Lower lobe of right lung (tissue), 2 donors: Measurements from ENCODE around the gene HBS1L. TPM values are rescaled to one million over a fixed set of nuclear protein-coding genes. Genes with fewer than 3 reads are reported as not detected.

Experiments used
- ATAC-seq, 2 donors: fragments of 200-7000 bp; cut with Tn5 transposase; one replicate each; pipeline ENCODE4 v1.9.1; 2020 to 2022; ENCODE audit warnings: mild to moderate bottlenecking in 2 of 2, moderate library complexity in 2 of 2
- DNase-seq: peaks from one replicate; pipeline ENCODE4 v3.0.0-alpha.2; 2020
- H3K27ac ChIP-seq: fragments of 200-600 bp; one replicate; pipeline ENCODE4 v1.8.0; 2022
- H3K27me3 ChIP-seq: fragments of 200-600 bp; one replicate; pipeline ENCODE4 v1.8.0; 2022; ENCODE audit warnings: low read depth
- H3K36me3 ChIP-seq: fragments of 200-600 bp; one replicate; pipeline ENCODE4 v1.8.0; 2022; ENCODE audit warnings: mild to moderate bottlenecking
- H3K4me1 ChIP-seq: fragments of 200-600 bp; one replicate; pipeline ENCODE4 v1.8.0; 2022
- H3K4me3 ChIP-seq: fragments of 200-600 bp; one replicate; pipeline ENCODE4 v1.8.0; 2022; ENCODE audit warnings: mild to moderate bottlenecking
- H3K9me3 ChIP-seq: fragments of 200-600 bp; one replicate; pipeline ENCODE4 v1.8.0; 2022
- intact Hi-C: fragments of 100-400 bp; cut with DNase I; formaldehyde crosslinking; loops from one replicate; pipeline ENCODE4 v1.11.0; 2022
- total RNA-seq: library from RNA; stranded (reverse); fragmentation: NEBNext Ultra II Directional; extraction: Animal tissue kit (Norgen Biotek cat#: 25700); gene quantifications from one replicate; pipeline ENCODE4 v1.2.1, GENCODE V29; 2021
- TF ChIP-seq, protein P1 (sequence below): fragments of 200-600 bp; IDR thresholded peaks from one replicate; pipeline ENCODE4 v1.8.0; 2022; ENCODE audit warnings: antibody characterized with exemption, mild to moderate bottlenecking
- donor health status: DM: no; HTN: yes; CAD: no; lungs with severe emphysema.

HBS1L gene
- total RNA-seq, 1 donor from 2014 or later, result 51.3 TPM

DNA sequence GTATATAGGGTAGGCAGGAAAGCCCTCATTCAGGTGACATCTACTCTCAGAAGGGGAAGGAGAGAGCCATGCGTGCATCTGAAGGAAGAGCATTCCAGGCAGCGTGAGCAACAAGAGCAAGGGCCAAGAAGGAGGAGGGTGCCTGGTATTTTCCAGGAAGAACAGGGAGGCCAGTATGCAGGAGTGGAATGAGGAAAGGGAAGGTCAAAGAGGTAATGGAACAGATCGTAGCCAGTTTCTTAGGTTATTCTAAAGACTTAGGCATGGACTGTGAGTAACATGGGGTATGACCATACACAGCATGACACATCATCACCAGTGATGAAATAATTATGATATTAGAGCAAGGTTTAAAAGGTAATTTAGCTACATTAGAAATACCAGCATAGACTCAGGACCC, 128.8 kb downstream of the HBS1L start:
- no peaks in the 10 kb centered on the region for H3K36me3 ChIP-seq
- intact Hi-C loops, result no loop called here
- DNase-seq, result no peak
- H3K9me3 ChIP-seq, result no peaks in the 10 kb centered on the region
- TF ChIP-seq, protein P1, sequence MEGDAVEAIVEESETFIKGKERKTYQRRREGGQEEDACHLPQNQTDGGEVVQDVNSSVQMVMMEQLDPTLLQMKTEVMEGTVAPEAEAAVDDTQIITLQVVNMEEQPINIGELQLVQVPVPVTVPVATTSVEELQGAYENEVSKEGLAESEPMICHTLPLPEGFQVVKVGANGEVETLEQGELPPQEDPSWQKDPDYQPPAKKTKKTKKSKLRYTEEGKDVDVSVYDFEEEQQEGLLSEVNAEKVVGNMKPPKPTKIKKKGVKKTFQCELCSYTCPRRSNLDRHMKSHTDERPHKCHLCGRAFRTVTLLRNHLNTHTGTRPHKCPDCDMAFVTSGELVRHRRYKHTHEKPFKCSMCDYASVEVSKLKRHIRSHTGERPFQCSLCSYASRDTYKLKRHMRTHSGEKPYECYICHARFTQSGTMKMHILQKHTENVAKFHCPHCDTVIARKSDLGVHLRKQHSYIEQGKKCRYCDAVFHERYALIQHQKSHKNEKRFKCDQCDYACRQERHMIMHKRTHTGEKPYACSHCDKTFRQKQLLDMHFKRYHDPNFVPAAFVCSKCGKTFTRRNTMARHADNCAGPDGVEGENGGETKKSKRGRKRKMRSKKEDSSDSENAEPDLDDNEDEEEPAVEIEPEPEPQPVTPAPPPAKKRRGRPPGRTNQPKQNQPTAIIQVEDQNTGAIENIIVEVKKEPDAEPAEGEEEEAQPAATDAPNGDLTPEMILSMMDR, result no peak
- H3K27me3 ChIP-seq, result no peaks in the 10 kb centered on the region
- no peak overlapping the region for H3K27ac ChIP-seq
- H3K4me1 ChIP-seq, result no peaks in the 10 kb centered on the region
- H3K4me3 ChIP-seq, result no peak overlapping the region
- no peak for ATAC-seq

GRCh38 chr6:134921721-134922261, 132.8 kb downstream of the HBS1L start:
- Histone ChIP-seq H3K27ac (no peak overlapping the region), H3K36me3 (no peaks in the 10 kb centered on the region), H3K9me3 (no peaks in the 10 kb centered on the region), H3K4me3 (no peak overlapping the region), H3K27me3 (no peaks in the 10 kb centered on the region), H3K4me1 (no peaks in the 10 kb centered on the region)
- intact Hi-C loops, result no loop called here
- no peak for ATAC-seq
- no peak for DNase-seq
- TF ChIP-seq, protein P1, result no peak

GRCh38 chr6:134921276-134921675, 133.3 kb downstream of the HBS1L start:
- intact Hi-C loops, result no loop called here
- no peaks in the 10 kb centered on the region for H3K9me3 ChIP-seq
- ATAC-seq (no peak), DNase-seq (no peak)
- no peaks in the 10 kb centered on the region for H3K36me3 ChIP-seq
- H3K4me1 ChIP-seq, result no peaks in the 10 kb centered on the region
- H3K27me3 ChIP-seq, result no peaks in the 10 kb centered on the region
- TF ChIP-seq, protein P1, result no peak
- no peak overlapping the region for H3K4me3 ChIP-seq
- no peak overlapping the region for H3K27ac ChIP-seq

DNA sequence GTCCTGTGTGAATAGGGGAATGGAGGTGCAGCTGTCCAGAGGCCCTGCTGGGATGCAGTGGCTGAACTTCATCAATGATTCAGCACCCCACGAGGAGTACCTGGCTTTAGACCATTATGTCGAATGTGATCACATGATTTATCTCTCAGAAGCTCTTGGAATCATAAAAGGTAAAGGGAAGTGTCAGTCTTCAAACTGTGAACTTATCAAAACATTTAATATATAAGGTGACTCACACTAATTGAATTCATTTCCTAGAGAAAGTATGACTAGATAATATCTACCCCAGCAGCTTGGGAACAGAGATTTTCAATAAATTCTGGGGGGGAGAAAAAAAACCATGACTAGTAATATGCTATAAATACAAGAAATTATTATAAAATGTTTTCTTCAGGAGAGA, 134.2 kb downstream of the HBS1L start:
- Histone ChIP-seq H3K27ac (no peak overlapping the region), H3K4me3 (no peak overlapping the region), H3K27me3 (no peaks in the 10 kb centered on the region), H3K4me1 (no peaks in the 10 kb centered on the region), H3K36me3 (no peaks in the 10 kb centered on the region), H3K9me3 (no peaks in the 10 kb centered on the region)
- TF ChIP-seq, protein P1, result no peak
- intact Hi-C loops, result no loop called here
- ATAC-seq (no peak), DNase-seq (no peak)

DNA sequence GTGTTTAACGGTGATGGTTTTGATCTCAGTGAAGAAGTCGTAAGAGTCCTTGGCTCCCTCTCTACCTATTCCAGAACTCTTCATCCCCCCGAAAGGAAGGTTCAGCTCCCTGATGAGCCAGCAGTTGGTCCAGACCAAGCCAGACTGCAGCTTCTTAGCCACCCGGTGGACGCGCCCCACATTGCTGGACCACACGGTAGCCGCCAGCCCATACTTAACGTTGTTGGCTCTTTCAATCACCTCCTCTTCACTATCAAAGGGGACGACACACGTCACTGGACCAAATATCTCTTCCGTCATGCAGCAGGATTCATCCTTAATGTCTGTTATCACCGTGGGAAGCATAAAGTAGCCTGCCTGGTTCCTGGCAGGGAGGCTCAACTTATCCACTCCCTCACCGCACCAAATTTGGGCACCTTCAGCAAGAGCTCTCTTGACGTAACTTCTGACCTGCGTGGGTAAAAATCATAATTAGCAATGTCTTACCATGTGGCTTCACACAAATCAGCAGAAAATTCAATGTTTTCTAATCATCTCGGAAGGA, 136.1 kb downstream of the HBS1L start:
- H3K4me3 ChIP-seq, result no peak overlapping the region
- H3K27ac ChIP-seq, result no peak overlapping the region
- H3K27me3 ChIP-seq, result no peaks in the 10 kb centered on the region
- no peaks in the 10 kb centered on the region for H3K36me3 ChIP-seq
- intact Hi-C loops, result no loop called here
- DNase-seq, result no peak
- TF ChIP-seq, protein P1, result no peak
- no peaks in the 10 kb centered on the region for H3K9me3 ChIP-seq
- no peak for ATAC-seq
- no peaks in the 10 kb centered on the region for H3K4me1 ChIP-seq
